Activated CD8-positive, alpha-beta T cell treated with anti-CD3 and anti-CD28 coated beads for 36 hours (primary cell): ENCODE measurements around the gene ACYP1. TPM values are rescaled to one million over a fixed set of nuclear protein-coding genes. Genes with fewer than 3 reads are reported as not detected.

Source experiments
- ATAC-seq: fragments of 200-7000 bp; cut with Tn5 transposase; one replicate; pipeline ENCODE4 v1.10.0; 2021; ENCODE audit warnings: mild to moderate bottlenecking, moderate library complexity
- CTCF ChIA-PET: fragments of 350-600 bp; sonication (Branson Sonifier 250); formaldehyde crosslinking; loops from one replicate; lab custom pipeline; 2021; ENCODE audit warnings: antibody characterized with exemption; lab: Charles Lee
- POLR2A ChIA-PET: fragments of 350-600 bp; sonication (Branson Sonifier 250); formaldehyde crosslinking; loops from one replicate; lab custom pipeline; 2021; ENCODE audit warnings: antibody characterized with exemption; lab: Charles Lee
- DNase-seq: peaks from one replicate; pipeline ENCODE4 v3.0.0-alpha.2; 2020
- H3K27ac Mint-ChIP-seq: one replicate; pipeline ENCODE4 v1.8.0; 2021; ENCODE audit warnings: mild to moderate bottlenecking, mixed read lengths
- H3K27me3 Mint-ChIP-seq: one replicate; pipeline ENCODE4 v1.8.0; 2021; ENCODE audit warnings: mixed read lengths
- H3K36me3 Mint-ChIP-seq: one replicate; pipeline ENCODE4 v1.8.0; 2021; ENCODE audit warnings: low read depth, mixed read lengths
- H3K4me1 Mint-ChIP-seq: one replicate; pipeline ENCODE4 v1.8.0; 2021; ENCODE audit warnings: low read depth, mixed read lengths
- H3K4me3 Mint-ChIP-seq: one replicate; pipeline ENCODE4 v1.8.0; 2021; ENCODE audit warnings: mild to moderate bottlenecking, moderate library complexity, mixed read lengths
- H3K9me3 Mint-ChIP-seq: one replicate; pipeline ENCODE4 v1.8.0; 2021; ENCODE audit warnings: mixed read lengths
- CTCF ChIP-seq: fragments of 200-600 bp; IDR thresholded peaks from one replicate; pipeline ENCODE4 v1.8.0; 2022; ENCODE audit warnings: antibody characterized with exemption, mild to moderate bottlenecking
- intact Hi-C: fragments of 100-400 bp; cut with micrococcal nuclease; formaldehyde crosslinking; loops from one replicate; pipeline ENCODE4 v1.10.0; 2022
- total RNA-seq, 2 experiments: library from RNA; stranded (reverse); gene quantifications; one replicate each; pipeline ENCODE4 v1.2.3, GENCODE V29; 2021

ACYP1 gene
- total RNA-seq, 2 experiments from 2014 or later: 33.9 to 38.6 TPM

- Mint-ChIP-seq H3K36me3 (peaks cover 68% of the 10 kb centered on the region), H3K9me3 (no peaks in the 10 kb centered on the region), H3K27ac (no peak overlapping the region), H3K4me1 (peaks cover 46% of the 10 kb centered on the region), H3K27me3 (no peaks in the 10 kb centered on the region), H3K4me3 (no peak overlapping the region)
- CTCF ChIA-PET: interaction anchor here (0.8 to 1.1 kb wide), 2 partner anchors 78 to 150 kb away, joined by 4 to 5 read pairs; no protein-coding TSS in a partner anchor
- DNase-seq: no peak
- intact Hi-C loops: no loop called here
- ATAC-seq: no peak
- TF ChIP-seq CTCF: no peak
- POLR2A ChIA-PET: interaction anchor here (1.1 to 1.5 kb wide), 3 partner anchors 8 to 46 kb away, joined by 3 to 8 read pairs (median 3); partner anchors contain the start of gene EIF2B2
Observed at GRCh38 chr14:75010472-75011093, 53.2 kb downstream of the ACYP1 start.

- Mint-ChIP-seq H3K36me3 (peaks cover 69% of the 10 kb centered on the region), H3K4me1 (peaks cover 56% of the 10 kb centered on the region), H3K27me3 (no peaks in the 10 kb centered on the region), H3K27ac (no peak overlapping the region), H3K4me3 (no peak overlapping the region), H3K9me3 (no peaks in the 10 kb centered on the region)
- ChIA-PET CTCF (interaction anchor here (1.7 kb wide), 1 partner anchor 14 kb away, joined by 5 read pairs; no protein-coding TSS in a partner anchor), POLR2A (interaction anchor here (0.7 kb wide), 1 partner anchor 64 kb away, joined by 3 read pairs; no protein-coding TSS in a partner anchor)
- intact Hi-C loops: no loop called here
- ATAC-seq (no peak), DNase-seq (no peak)
- TF ChIP-seq CTCF: no peak
Observed at GRCh38 chr14:75009176-75009575, 54.6 kb downstream of the ACYP1 start.

- Mint-ChIP-seq H3K27ac (no peak overlapping the region), H3K4me1 (peaks cover 49% of the 10 kb centered on the region), H3K27me3 (no peaks in the 10 kb centered on the region), H3K36me3 (peaks cover 51% of the 10 kb centered on the region), H3K9me3 (no peaks in the 10 kb centered on the region), H3K4me3 (no peak overlapping the region)
- DNase-seq (no peak), ATAC-seq (no peak)
- CTCF ChIA-PET: interaction anchor here (1.0 to 2.4 kb wide), 4 partner anchors 14 to 144 kb away, joined by 3 to 9 read pairs (median 4); no protein-coding TSS in a partner anchor
- intact Hi-C loops: no loop called here
- POLR2A ChIA-PET: interaction anchor here (1.3 to 2.1 kb wide), 2 partner anchors 8 to 66 kb away, joined by 3 to 7 read pairs; no protein-coding TSS in a partner anchor
- no peak for TF ChIP-seq CTCF
Observed at GRCh38 chr14:75005357-75005756, 58.5 kb downstream of the ACYP1 start.

- ChIA-PET POLR2A (interaction anchor here (0.9 to 2.1 kb wide), 9 partner anchors 8 to 80 kb away, joined by 3 to 8 read pairs (median 5); partner anchors contain the start of gene RPS6KL1), CTCF (interaction anchor here (0.7 to 2.4 kb wide), 9 partner anchors 12 to 143 kb away, joined by 3 to 9 read pairs (median 4); no protein-coding TSS in a partner anchor)
- intact Hi-C loops: no loop called here
- H3K4me1 Mint-ChIP-seq: peaks cover 41% of the 10 kb centered on the region
- ATAC-seq (no peak), DNase-seq (peak; percentile 14)
- no peaks in the 10 kb centered on the region for H3K9me3 Mint-ChIP-seq
- TF ChIP-seq CTCF: no peak
- H3K27ac Mint-ChIP-seq: peak overlapping the region; percentile 95
- no peaks in the 10 kb centered on the region for H3K27me3 Mint-ChIP-seq
- H3K4me3 Mint-ChIP-seq: peak overlapping the region; percentile 94
- H3K36me3 Mint-ChIP-seq: peaks cover 34% of the 10 kb centered on the region
Observed at GRCh38 chr14:75003250-75004027, 60.4 kb downstream of the ACYP1 start.

Other genes with a start within 250 kb of the ACYP1 start
- gene PROX2, start 187.9 kb downstream of the ACYP1 start, total RNA-seq: under 1 TPM; 0.38 to 0.65 TPM
- 100 to 1,000 TPM; 110 to 113 TPM for gene DLST, start 182.1 kb downstream of the ACYP1 start, total RNA-seq
- 1 to 10 TPM; 4.1 to 5.1 TPM for gene RPS6KL1, start 140.8 kb downstream of the ACYP1 start, total RNA-seq
- under 1 TPM; 0.27 to 0.45 TPM for gene PGF, start 108.4 kb downstream of the ACYP1 start, total RNA-seq
- gene EIF2B2, start 61.1 kb downstream of the ACYP1 start, total RNA-seq: 10 to 100 TPM; 50.5 to 51.9 TPM
- 10 to 100 TPM; 26.8 to 29.0 TPM for gene MLH3, start 12.6 kb downstream of the ACYP1 start, total RNA-seq
- gene ZC2HC1C, start 5.6 kb upstream of the ACYP1 start, total RNA-seq: under 1 TPM; 0.41 to 0.45 TPM
- gene NEK9, start 63.0 kb upstream of the ACYP1 start, total RNA-seq: 10 to 100 TPM; 54.9 to 59.5 TPM
- gene TMED10, start 112.6 kb upstream of the ACYP1 start, total RNA-seq: 100 to 1,000 TPM; 173 to 179 TPM
- gene FOS, start 214.8 kb upstream of the ACYP1 start, total RNA-seq: 10 to 100 TPM; 81.8 to 84.6 TPM